Body of pancreas (tissue), 4 donors: ENCODE results near the gene GLYAT. TPM values are rescaled to one million over a fixed set of nuclear protein-coding genes. Genes with fewer than 3 reads are reported as not detected.
"Not testable (repeated sequence)": the region's sequence is repeated elsewhere in the genome, so short reads cannot be mapped to it uniquely, and the experiment has no call there.

Source experiments
- ATAC-seq: fragments of 150-250 bp; one replicate; pipeline ENCODE4 v1.9.1; 2016
- DNase-seq, 4 donors: peaks; one replicate each; pipeline ENCODE4 v3.0.0-alpha.2; 2019
- H3K27ac ChIP-seq, 4 donors: fragments of 200-600 bp; sonication (generic); 1 replicate in 3 of 4; 2 replicates in 1 of 4; pipeline versions ENCODE4 v1.5.1 to v1.6.1; 2016 to 2019; ENCODE audit warnings: mild to moderate bottlenecking in 1 of 4, mixed read lengths in 1 of 4, moderate library complexity in 1 of 4
- H3K27me3 ChIP-seq, 2 donors: fragments of 200-600 bp; sonication (generic); one replicate each; pipeline ENCODE4 v1.6.0; 2016; ENCODE audit warnings: mild to moderate bottlenecking in 1 of 2
- H3K36me3 ChIP-seq, 2 donors: fragments of 200-600 bp; sonication (generic); replicated peaks in 1 of 2; 2 replicates each; pipeline ENCODE4 v1.5.1; 2016; ENCODE audit warnings: low read depth in 2 of 2; ENCODE audit not compliant: insufficient read depth in 1 of 2
- H3K4me1 ChIP-seq: fragments of 200-600 bp; sonication (generic); one replicate; pipeline ENCODE4 v1.6.0; 2016
- H3K4me3 ChIP-seq, 2 donors: fragments of 200-600 bp; sonication (generic); 1 replicate in 1 of 2; 2 replicates in 1 of 2; pipeline ENCODE4 v1.5.1; 2016 to 2019
- H3K9me3 ChIP-seq, 3 donors: fragments of 200-600 bp; sonication (generic); 1 replicate in 2 of 3; 2 replicates in 1 of 3; pipeline ENCODE4 v1.5.1; 2016
- CTCF ChIP-seq, 7 experiments: fragments of 450-650 bp in 4 of 7; fragments of 200-600 bp in 3 of 7; sonication (generic) in 3 of 7; IDR thresholded peaks; one replicate each; pipeline ENCODE4 v1.5.1; 2016 to 2019; ENCODE audit warnings: antibody characterized with exemption in 7 of 7
- POLR2A ChIP-seq, 3 donors: fragments of 450-650 bp; IDR thresholded peaks; one replicate each; pipeline ENCODE4 v1.6.1; 2016; ENCODE audit warnings: antibody characterized with exemption in 3 of 3, mild to moderate bottlenecking in 2 of 3
- WGBS, 2 donors: methylation state at CpG; one replicate each; pipeline ENCODE4 v1.1.5; 2017; 5-methylcytosine and 5-hydroxymethylcytosine counted together
- intact Hi-C: fragments of 100-400 bp; cut with DNase I; formaldehyde crosslinking; loops from one replicate; pipeline ENCODE4 v1.15.1; 2023
- total RNA-seq, 2 donors: library from RNA; depleted of rRNA; stranded (reverse); fragments of >200 nt; gene quantifications; one replicate each; pipeline ENCODE4 v1.1.0, GENCODE V29; 2016

GLYAT gene
- total RNA-seq, 2 donors from 2014 or later, result 0.99 TPM; not detected in 1

- WGBS, 2 donors, result 86 to 89% methylated on average over 3 of the region's 3 CpGs
Observed at GRCh38 chr11:58707767-58708166, 24.0 kb downstream of the GLYAT start.

GRCh38 chr11:58696825-58697224, 34.9 kb downstream of the GLYAT start:
- 49 to 64% methylated on average over 2 of the region's 3 CpGs for WGBS, 2 donors
- ATAC-seq, H3K27me3 ChIP-seq, H3K4me1 ChIP-seq, DNase-seq, intact Hi-C loops, H3K4me3 ChIP-seq, H3K36me3 ChIP-seq, H3K9me3 ChIP-seq, H3K27ac ChIP-seq: not testable (repeated sequence)

More at GRCh38 chr11:58707767-58708166, 24.0 kb downstream of the GLYAT start:
- TF ChIP-seq CTCF (IDR thresholded peaks at IDR 0.05) (no peak), POLR2A (IDR thresholded peaks at IDR 0.05) (no peak)
- Histone ChIP-seq H3K4me1 (no peaks in the 10 kb centered on the region), H3K27me3 (no peaks in the 10 kb centered on the region), H3K27ac (no peak overlapping the region), H3K4me3 (no peak overlapping the region), H3K9me3 (no peaks in the 10 kb centered on the region), H3K36me3 (no peaks in the 10 kb centered on the region)
- intact Hi-C loops, result no loop called here
- ATAC-seq (no peak), DNase-seq (no peak)

GRCh38 chr11:58693026-58693425, 38.7 kb downstream of the GLYAT start:
- Histone ChIP-seq H3K27ac (no peak overlapping the region), H3K4me3 (no peak overlapping the region), H3K27me3 (no peaks in the 10 kb centered on the region), H3K4me1 (no peaks in the 10 kb centered on the region), H3K9me3 (no peaks in the 10 kb centered on the region), H3K36me3 (no peaks in the 10 kb centered on the region)
- no peak for DNase-seq
- 93 to 95% methylated on average over 1 of the region's 1 CpG for WGBS, 2 donors
- no peak for ATAC-seq
- TF ChIP-seq CTCF (IDR thresholded peaks at IDR 0.05) (no peak), POLR2A (IDR thresholded peaks at IDR 0.05) (no peak)
- intact Hi-C loops, result no loop called here

DNA sequence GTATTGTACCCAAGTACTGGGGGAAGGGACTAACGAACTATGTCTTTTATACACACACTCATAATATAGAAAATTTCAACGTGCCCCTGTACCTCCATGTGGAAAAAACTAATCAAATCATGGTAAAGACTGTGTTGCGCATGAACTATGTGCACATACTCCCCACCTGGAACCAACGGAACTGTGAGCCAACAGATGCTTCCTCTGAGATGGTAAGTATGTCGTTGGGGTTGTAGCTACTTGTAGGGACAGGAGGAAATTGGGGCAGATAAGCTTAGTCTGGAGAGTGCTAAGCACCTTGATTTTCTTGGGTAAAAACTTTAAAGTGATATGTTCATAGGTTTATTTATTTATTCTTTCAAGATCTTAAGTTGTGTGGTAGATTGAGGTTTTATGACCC, 40.1 kb downstream of the GLYAT start:
- H3K36me3 ChIP-seq, result no peaks in the 10 kb centered on the region
- no peaks in the 10 kb centered on the region for H3K4me1 ChIP-seq
- ATAC-seq (no peak), DNase-seq (no peak)
- WGBS, 2 donors, result 62 to 80% methylated on average over 5 of the region's 5 CpGs
- H3K4me3 ChIP-seq, result no peak overlapping the region
- intact Hi-C loops, result no loop called here
- no peaks in the 10 kb centered on the region for H3K27me3 ChIP-seq
- H3K27ac ChIP-seq, result no peak overlapping the region
- H3K9me3 ChIP-seq, result no peaks in the 10 kb centered on the region
- TF ChIP-seq CTCF (IDR thresholded peaks at IDR 0.05) (no peak), POLR2A (IDR thresholded peaks at IDR 0.05) (no peak)

DNA sequence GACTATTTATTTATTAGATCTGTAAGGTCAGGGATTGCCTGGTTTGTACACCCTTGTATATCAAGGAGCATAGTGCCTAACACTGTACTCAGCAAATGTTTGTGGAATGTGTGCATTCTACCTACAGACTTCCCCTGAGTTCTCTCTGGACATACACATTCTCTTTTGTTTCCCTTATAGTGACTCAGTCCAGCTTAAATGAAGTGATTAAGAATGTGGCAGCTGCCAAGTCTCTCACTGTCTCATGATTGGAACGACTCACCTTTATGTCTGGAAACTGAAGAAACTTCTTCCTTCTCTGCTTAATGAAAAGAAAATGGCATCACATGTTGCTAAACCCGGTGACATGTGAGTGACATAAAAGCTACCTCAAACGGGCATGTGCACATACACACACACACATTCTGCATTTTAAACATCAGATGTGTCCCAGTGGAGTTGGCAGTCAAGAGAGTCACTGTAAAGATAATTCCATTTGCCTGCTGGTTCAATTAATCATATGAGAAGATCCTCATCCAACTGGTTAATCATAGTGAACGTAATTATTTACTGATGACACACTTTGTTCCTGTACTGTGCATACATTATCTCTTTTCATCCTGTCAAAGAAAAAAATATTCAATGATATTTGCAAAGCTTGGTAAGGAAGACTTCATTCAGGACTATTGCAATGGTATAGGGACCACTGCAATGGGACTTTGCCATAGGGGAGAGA, 42.8 kb downstream of the GLYAT start:
- 50 to 55% methylated on average over 4 of the region's 4 CpGs for WGBS, 2 donors

More for the DNA sequence above, 42.8 kb downstream of the GLYAT start:
- intact Hi-C loops, result no loop called here
- Histone ChIP-seq H3K27ac (no peak overlapping the region), H3K36me3 (no peaks in the 10 kb centered on the region), H3K4me1 (no peaks in the 10 kb centered on the region), H3K9me3 (no peaks in the 10 kb centered on the region), H3K27me3 (no peaks in the 10 kb centered on the region), H3K4me3 (no peak overlapping the region)
- DNase-seq (no peak), ATAC-seq (no peak)
- no peak for TF ChIP-seq POLR2A (IDR thresholded peaks at IDR 0.05)
- no peak for TF ChIP-seq CTCF (IDR thresholded peaks at IDR 0.05)
